ENCODE results near the gene PPP2R3C. TPM values are rescaled to one million over a fixed set of nuclear protein-coding genes. Genes with fewer than 3 reads are reported as not detected.
A peak's percentile ranks its signal among the peaks of the same experiment; 100 is the strongest.

The PPP2R3C gene
- total RNA-seq (10 to 100 TPM; 46.9 to 48.1 TPM), polyA plus RNA-seq (78.6 TPM)

DNA sequence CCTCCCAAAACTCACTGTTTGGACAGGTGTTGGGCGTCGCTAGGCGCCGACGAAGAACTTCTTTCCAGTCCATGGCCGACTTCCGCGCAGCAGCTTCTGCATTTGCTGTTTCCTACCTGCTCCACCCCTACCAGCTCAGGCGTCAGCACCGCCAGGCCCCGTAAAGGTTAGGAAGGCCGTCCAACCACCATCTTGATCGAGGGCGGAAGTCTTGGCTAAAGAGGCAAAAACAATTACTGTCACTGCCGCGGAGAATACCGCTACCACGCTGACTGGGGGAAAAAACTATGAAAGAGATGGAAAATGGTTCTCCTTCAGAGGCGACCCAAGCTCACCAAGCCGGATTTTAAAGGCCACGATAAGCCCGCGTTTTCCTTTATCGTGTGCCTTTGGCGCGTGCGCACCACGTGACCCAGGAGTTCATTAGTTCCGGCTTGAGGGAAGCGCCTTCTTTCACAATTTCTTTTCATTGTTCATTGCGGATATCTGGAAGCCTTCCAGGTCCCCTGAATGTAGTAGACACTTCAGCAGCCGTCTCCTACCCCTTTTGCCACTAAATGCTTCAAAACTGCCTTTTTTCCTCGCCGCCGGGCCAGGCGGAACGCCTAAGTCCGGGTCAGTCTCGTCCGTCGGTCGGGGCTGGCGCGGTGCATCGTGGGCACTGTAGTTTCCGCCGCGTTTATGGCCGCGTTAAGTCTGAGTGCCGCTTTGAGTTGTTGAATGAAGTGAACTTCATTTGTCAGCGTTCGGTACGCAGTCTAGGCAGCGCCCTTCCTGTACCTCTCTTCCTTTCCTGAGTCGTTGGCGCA lies at the start of gene PPP2R3C, which contains the start of gene PRORP:
TSS of gene PPP2R3C (minus strand) at position 104 of the 809 bp plus-strand sequence. CDS start at position 73, 31 bp downstream.
TSS of gene PRORP (plus strand) at position 666 of the 809 bp plus-strand sequence. CDS start 694 bp downstream, outside the sequence.
- peaks cover 0 to 4% of the 10 kb centered on the region in 2 donors for H3K27me3 Mint-ChIP-seq

DNA sequence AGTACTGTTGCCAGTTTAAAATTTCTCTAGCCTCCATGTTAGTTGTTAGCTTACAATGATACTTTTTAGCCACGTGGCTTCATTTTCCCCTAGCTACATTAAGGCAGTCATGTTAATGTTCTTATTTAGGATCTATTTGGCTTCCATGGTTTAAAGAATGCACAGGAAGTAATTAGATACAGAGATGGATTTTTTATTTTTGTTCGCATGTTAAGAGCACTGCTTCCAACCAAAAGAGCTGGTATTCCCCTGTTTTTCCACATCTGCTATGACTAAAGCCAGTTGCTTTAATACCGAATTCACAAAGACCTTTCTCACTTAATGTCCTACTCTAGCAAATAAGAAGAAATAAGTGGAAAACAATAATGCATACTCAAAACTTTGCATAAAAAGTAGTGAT lies 45.7 kb upstream of the PPP2R3C start:
- H3K9me3 Mint-ChIP-seq, result peaks cover 0 to 3% (median 0%) of the 10 kb centered on the region in 5 donors
- H3K4me3 Mint-ChIP-seq, result no peak overlapping the region
- no peak for DNase-seq
- H3K9me3 ChIP-seq (ENCODE audit: low read length), result no peaks in the 10 kb centered on the region
- H3K36me3 ChIP-seq (ENCODE audit: insufficient read depth, low read length), result peaks cover 5% of the 10 kb centered on the region
- no peaks in the 10 kb centered on the region for H3K27me3 Mint-ChIP-seq
- no peaks in the 10 kb centered on the region for H3K27me3 ChIP-seq (ENCODE audit: insufficient read depth, low read length, poor library complexity, severe bottlenecking)
- peaks cover 14 to 15% (median 14%) of the 10 kb centered on the region in 3 donors for H3K4me1 Mint-ChIP-seq
- H3K4me1 ChIP-seq (ENCODE audit: insufficient read depth, low read length), result no peaks in the 10 kb centered on the region
- peaks cover 26 to 43% (median 28%) of the 10 kb centered on the region in 3 donors for H3K36me3 Mint-ChIP-seq
- POLR2A ChIA-PET, result no interaction called here
- H3K4me3 ChIP-seq (ENCODE audit: low read length), result no peak overlapping the region
- H3K27ac ChIP-seq (ENCODE audit: low read depth, low read length), result no peak overlapping the region
- CTCF ChIA-PET, result no interaction called here
- H3K27ac Mint-ChIP-seq, result peak overlapping the region in 1 of 8 donors; percentile 60

More for the DNA sequence above, at the start of gene PPP2R3C, which contains the start of gene PRORP:
- Mint-ChIP-seq H3K4me3 (peak within 1 kb of the TSS; percentile 95 to 99 (median 98)), H3K27ac (peak within 1 kb of the TSS; percentile 99 to 100 (median 100)), H3K36me3 (peaks cover 0 to 53% (median 11%) of the 10 kb centered on the region in 3 donors), H3K9me3 (no peaks in the 10 kb centered on the region), H3K4me1 (peaks cover 63 to 90% (median 90%) of the 10 kb centered on the region in 3 donors)
- CTCF ChIA-PET, result interaction anchor here (0.8 to 1.7 kb wide), 5 partner anchors 19 to 686 kb away, joined by 4 to 5 read pairs (median 4); partner anchors contain the start of gene SRP54
- Histone ChIP-seq H3K27me3 (ENCODE audit: insufficient read depth, low read length, poor library complexity, severe bottlenecking) (no peaks in the 10 kb centered on the region), H3K27ac (ENCODE audit: low read depth, low read length) (peak within 1 kb of the TSS; percentile 99), H3K9me3 (ENCODE audit: low read length) (no peaks in the 10 kb centered on the region), H3K4me3 (ENCODE audit: low read length) (peak within 1 kb of the TSS; percentile 95), H3K36me3 (ENCODE audit: insufficient read depth, low read length) (peaks cover 2% of the 10 kb centered on the region), H3K4me1 (ENCODE audit: insufficient read depth, low read length) (peaks cover 44% of the 10 kb centered on the region)
- POLR2A ChIA-PET, result interaction anchor here (0.6 to 4.1 kb wide), 12 partner anchors 8 to 687 kb away, joined by 3 to 37 read pairs (median 4); partner anchors contain the start of genes BAZ1A, FAM177A1, NFKBIA and PSMA6
- DNase-seq, result peak; percentile 87 to 96 (median 91)

GRCh38 chr14:35164849-35165248 lies 43.1 kb upstream of the PPP2R3C start:
- Histone ChIP-seq H3K4me1 (ENCODE audit: insufficient read depth, low read length) (peaks cover 19% of the 10 kb centered on the region), H3K36me3 (ENCODE audit: insufficient read depth, low read length) (peaks cover 5% of the 10 kb centered on the region), H3K27me3 (ENCODE audit: insufficient read depth, low read length, poor library complexity, severe bottlenecking) (no peaks in the 10 kb centered on the region), H3K4me3 (ENCODE audit: low read length) (no peak overlapping the region), H3K9me3 (ENCODE audit: low read length) (no peaks in the 10 kb centered on the region), H3K27ac (ENCODE audit: low read depth, low read length) (no peak overlapping the region)
- DNase-seq, result no peak
- ChIA-PET POLR2A (no interaction called here), CTCF (no interaction called here)
- Mint-ChIP-seq H3K9me3 (peaks cover 0 to 2% (median 0%) of the 10 kb centered on the region in 5 donors), H3K27ac (peak overlapping the region in 3 of 8 donors; percentile 4 to 39 (median 23)), H3K4me3 (no peak overlapping the region), H3K4me1 (peaks cover 32 to 41% (median 34%) of the 10 kb centered on the region in 3 donors), H3K36me3 (peaks cover 25 to 35% (median 25%) of the 10 kb centered on the region in 3 donors), H3K27me3 (no peaks in the 10 kb centered on the region)

- POLR2A ChIA-PET, result no interaction called here
- H3K9me3 Mint-ChIP-seq, result no peaks in the 10 kb centered on the region
- Histone ChIP-seq H3K9me3 (ENCODE audit: low read length) (no peaks in the 10 kb centered on the region), H3K27me3 (ENCODE audit: insufficient read depth, low read length, poor library complexity, severe bottlenecking) (no peaks in the 10 kb centered on the region), H3K27ac (ENCODE audit: low read depth, low read length) (no peak overlapping the region), H3K4me1 (ENCODE audit: insufficient read depth, low read length) (peaks cover 19% of the 10 kb centered on the region), H3K36me3 (ENCODE audit: insufficient read depth, low read length) (peaks cover 17% of the 10 kb centered on the region), H3K4me3 (ENCODE audit: low read length) (no peak overlapping the region)
- CTCF ChIA-PET, result no interaction called here
- peaks cover 36 to 53% (median 45%) of the 10 kb centered on the region in 3 donors for H3K4me1 Mint-ChIP-seq
- H3K27me3 Mint-ChIP-seq, result no peaks in the 10 kb centered on the region
- no peak for DNase-seq
- peaks cover 17 to 43% (median 27%) of the 10 kb centered on the region in 3 donors for H3K36me3 Mint-ChIP-seq
- peak overlapping the region in 2 of 8 donors; percentile 36 to 46 for H3K27ac Mint-ChIP-seq
- no peak overlapping the region for H3K4me3 Mint-ChIP-seq
Measured at GRCh38 chr14:35163384-35163783, 41.6 kb upstream of the PPP2R3C start.

DNA sequence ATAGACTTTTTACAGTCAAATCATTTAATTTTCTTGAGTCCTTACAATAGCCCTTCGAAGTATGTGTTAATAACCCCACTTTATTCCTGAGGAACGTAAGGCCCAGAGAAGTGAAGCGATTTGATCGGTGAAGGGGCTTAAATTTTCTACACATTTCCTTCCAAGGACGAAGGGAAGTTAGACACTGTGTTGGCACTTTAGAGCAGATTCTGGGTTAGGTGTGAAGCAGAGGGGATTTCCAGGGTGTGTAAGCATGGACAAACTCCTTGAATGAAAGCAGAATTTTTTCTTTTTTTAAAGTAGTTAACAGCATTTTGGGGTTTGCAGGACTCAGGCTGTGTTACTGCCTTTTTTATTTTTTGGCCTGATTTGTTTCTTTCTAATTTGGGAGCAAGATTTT lies 39.4 kb upstream of the PPP2R3C start:
- H3K9me3 Mint-ChIP-seq, result no peaks in the 10 kb centered on the region
- H3K27me3 ChIP-seq (ENCODE audit: insufficient read depth, low read length, poor library complexity, severe bottlenecking), result no peaks in the 10 kb centered on the region
- POLR2A ChIA-PET, result no interaction called here
- CTCF ChIA-PET, result interaction anchor here (1.0 kb wide), 1 partner anchor 244 kb away, joined by 3 read pairs; no protein-coding TSS in a partner anchor
- peak overlapping the region; percentile 34 to 88 (median 66) for H3K27ac Mint-ChIP-seq
- peaks cover 23% of the 10 kb centered on the region for H3K4me1 ChIP-seq (ENCODE audit: insufficient read depth, low read length)
- no peak overlapping the region for H3K4me3 ChIP-seq (ENCODE audit: low read length)
- peak in 2 of 5 donors; percentile 17 to 35 for DNase-seq
- H3K4me3 Mint-ChIP-seq, result peak overlapping the region in 5 of 7 donors; percentile 22 to 57 (median 56)
- no peaks in the 10 kb centered on the region for H3K9me3 ChIP-seq (ENCODE audit: low read length)
- no peak overlapping the region for H3K27ac ChIP-seq (ENCODE audit: low read depth, low read length)
- no peaks in the 10 kb centered on the region for H3K27me3 Mint-ChIP-seq
- peaks cover 43 to 63% (median 58%) of the 10 kb centered on the region in 3 donors for H3K4me1 Mint-ChIP-seq
- H3K36me3 Mint-ChIP-seq, result peaks cover 8 to 40% (median 25%) of the 10 kb centered on the region in 3 donors
- H3K36me3 ChIP-seq (ENCODE audit: insufficient read depth, low read length), result peaks cover 13% of the 10 kb centered on the region

DNA sequence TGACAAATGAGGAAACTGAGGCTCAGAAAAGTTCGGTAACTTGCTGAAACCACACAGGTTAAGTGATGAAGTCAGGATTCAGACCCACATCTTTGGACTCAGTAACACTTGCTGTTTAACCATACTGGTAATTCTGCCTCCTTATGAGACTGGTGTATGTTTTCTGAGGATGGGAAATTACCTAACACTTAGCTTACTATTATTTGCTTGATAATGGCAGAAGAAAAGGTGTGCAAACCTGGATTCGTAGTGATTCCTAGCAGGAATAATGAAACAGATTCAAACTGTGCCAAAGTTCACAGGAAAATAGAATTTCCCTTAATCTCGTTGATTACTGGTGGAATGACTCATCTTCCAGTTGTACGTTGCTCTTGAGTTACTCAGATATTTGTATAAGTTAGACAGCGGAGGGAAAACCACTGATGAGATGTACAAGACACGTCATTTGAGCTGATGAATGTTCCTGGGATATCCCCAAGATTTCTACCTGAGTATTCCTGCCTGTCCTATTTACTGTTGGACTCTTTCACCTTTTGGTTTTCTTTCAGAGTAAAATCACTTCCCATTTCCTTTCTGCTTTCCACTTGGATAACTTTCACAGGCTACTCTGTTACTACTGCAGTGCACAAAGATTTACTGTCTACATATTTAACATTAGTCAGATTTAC lies 38.1 kb upstream of the PPP2R3C start:
- peaks cover 0 to 32% (median 17%) of the 10 kb centered on the region in 3 donors for H3K36me3 Mint-ChIP-seq
- H3K9me3 Mint-ChIP-seq, result no peaks in the 10 kb centered on the region
- CTCF ChIA-PET, result no interaction called here
- Histone ChIP-seq H3K9me3 (ENCODE audit: low read length) (no peaks in the 10 kb centered on the region), H3K4me3 (ENCODE audit: low read length) (no peak overlapping the region), H3K27me3 (ENCODE audit: insufficient read depth, low read length, poor library complexity, severe bottlenecking) (no peaks in the 10 kb centered on the region), H3K27ac (ENCODE audit: low read depth, low read length) (no peak overlapping the region), H3K36me3 (ENCODE audit: insufficient read depth, low read length) (peaks cover 13% of the 10 kb centered on the region), H3K4me1 (ENCODE audit: insufficient read depth, low read length) (peaks cover 29% of the 10 kb centered on the region)
- peaks cover 47 to 70% (median 68%) of the 10 kb centered on the region in 3 donors for H3K4me1 Mint-ChIP-seq
- H3K4me3 Mint-ChIP-seq, result peak overlapping the region in 3 of 7 donors; percentile 23 to 31 (median 30)
- H3K27ac Mint-ChIP-seq, result peak overlapping the region; percentile 9 to 93 (median 68)
- DNase-seq, result no peak
- POLR2A ChIA-PET, result no interaction called here
- no peaks in the 10 kb centered on the region for H3K27me3 Mint-ChIP-seq

DNA sequence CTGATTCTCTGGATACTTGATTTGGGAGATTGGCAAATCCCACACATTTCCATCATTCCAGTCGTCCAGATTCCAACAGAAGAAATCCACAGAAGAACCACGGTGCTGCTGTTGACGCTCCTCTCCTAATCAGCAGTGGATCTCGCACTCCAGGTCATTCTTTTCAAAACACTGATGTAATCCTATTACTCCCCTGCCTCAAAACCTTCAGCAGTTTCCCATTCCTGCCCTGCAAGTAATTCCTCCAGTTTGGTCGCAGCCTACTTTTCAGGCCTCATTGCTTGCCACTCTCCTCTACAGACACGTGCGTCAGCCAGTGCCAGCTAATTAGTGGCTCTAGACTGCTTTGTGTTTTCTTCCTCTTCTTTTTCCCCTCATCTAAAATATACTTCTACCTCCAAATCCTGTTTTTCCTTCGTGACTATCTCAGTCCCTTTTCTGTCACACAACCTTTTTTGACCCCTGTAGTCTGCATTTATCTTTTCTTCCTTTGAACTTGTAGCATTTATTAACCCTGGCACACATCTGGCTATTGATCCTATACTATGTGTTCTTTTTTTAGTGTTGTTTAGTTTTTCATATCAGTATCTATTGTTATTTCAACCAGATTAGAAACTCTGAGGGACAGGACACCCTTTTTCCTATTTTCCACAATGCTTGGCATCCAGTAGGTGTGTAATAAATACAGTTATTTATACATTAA lies 37.3 kb upstream of the PPP2R3C start:
- Mint-ChIP-seq H3K4me1 (peaks cover 51 to 78% (median 73%) of the 10 kb centered on the region in 3 donors), H3K27me3 (no peaks in the 10 kb centered on the region), H3K36me3 (peaks cover 0 to 28% (median 15%) of the 10 kb centered on the region in 3 donors), H3K27ac (peak overlapping the region in 6 of 8 donors; percentile 30 to 75 (median 44)), H3K9me3 (no peaks in the 10 kb centered on the region), H3K4me3 (no peak overlapping the region)
- H3K4me3 ChIP-seq (ENCODE audit: low read length), result no peak overlapping the region
- ChIA-PET POLR2A (no interaction called here), CTCF (no interaction called here)
- DNase-seq, result no peak
- H3K9me3 ChIP-seq (ENCODE audit: low read length), result no peaks in the 10 kb centered on the region
- no peak overlapping the region for H3K27ac ChIP-seq (ENCODE audit: low read depth, low read length)
- H3K27me3 ChIP-seq (ENCODE audit: insufficient read depth, low read length, poor library complexity, severe bottlenecking), result no peaks in the 10 kb centered on the region
- peaks cover 35% of the 10 kb centered on the region for H3K4me1 ChIP-seq (ENCODE audit: insufficient read depth, low read length)
- H3K36me3 ChIP-seq (ENCODE audit: insufficient read depth, low read length), result peaks cover 13% of the 10 kb centered on the region
